NB4 (cell line): ENCODE data around the gene PRR29.

ENCODE experiments used
- MYC ChIP-seq: IDR thresholded peaks from 2 replicates; pipeline ENCODE4 v1.6.1; 2011; ENCODE audit warnings: low read depth, low read length
- POLR2A ChIP-seq: IDR thresholded peaks from 2 replicates; pipeline ENCODE4 v1.6.1; 2011; ENCODE audit warnings: mild to moderate bottlenecking; ENCODE audit not compliant: insufficient read length; ENCODE audit errors: extremely low read depth
- TF ChIP-seq, protein P1 (sequence below): IDR thresholded peaks from one replicate; pipeline ENCODE4 v1.5.1; 2012; ENCODE audit warnings: low read depth, low read length
- TF ChIP-seq, protein P2 (sequence below): IDR thresholded peaks from 2 replicates; pipeline ENCODE4 v1.6.1; 2011; ENCODE audit warnings: low read depth, low read length

DNA sequence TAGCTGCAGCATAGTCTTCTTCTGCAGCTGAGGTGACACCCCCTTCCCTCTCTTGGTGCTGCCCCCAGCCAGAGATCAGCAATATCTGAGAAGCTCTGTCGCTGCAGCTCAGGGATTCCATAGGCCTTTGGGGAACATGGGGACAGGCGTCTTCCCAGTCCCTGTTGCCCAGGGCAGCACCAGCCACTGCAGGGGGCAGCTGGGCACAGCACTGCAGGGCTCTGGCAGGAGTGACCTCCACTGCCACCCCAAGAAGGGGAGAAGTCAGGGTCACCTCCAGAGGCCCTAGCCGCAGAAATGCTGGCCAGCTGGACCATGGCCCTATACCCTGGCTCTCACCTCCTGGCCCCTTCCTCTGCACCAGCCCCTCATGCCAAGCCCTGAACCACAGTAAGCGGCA is 42.4 kb upstream of the PRR29 start:
- TF ChIP-seq, protein P1, sequence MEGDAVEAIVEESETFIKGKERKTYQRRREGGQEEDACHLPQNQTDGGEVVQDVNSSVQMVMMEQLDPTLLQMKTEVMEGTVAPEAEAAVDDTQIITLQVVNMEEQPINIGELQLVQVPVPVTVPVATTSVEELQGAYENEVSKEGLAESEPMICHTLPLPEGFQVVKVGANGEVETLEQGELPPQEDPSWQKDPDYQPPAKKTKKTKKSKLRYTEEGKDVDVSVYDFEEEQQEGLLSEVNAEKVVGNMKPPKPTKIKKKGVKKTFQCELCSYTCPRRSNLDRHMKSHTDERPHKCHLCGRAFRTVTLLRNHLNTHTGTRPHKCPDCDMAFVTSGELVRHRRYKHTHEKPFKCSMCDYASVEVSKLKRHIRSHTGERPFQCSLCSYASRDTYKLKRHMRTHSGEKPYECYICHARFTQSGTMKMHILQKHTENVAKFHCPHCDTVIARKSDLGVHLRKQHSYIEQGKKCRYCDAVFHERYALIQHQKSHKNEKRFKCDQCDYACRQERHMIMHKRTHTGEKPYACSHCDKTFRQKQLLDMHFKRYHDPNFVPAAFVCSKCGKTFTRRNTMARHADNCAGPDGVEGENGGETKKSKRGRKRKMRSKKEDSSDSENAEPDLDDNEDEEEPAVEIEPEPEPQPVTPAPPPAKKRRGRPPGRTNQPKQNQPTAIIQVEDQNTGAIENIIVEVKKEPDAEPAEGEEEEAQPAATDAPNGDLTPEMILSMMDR, result no peak
- TF ChIP-seq POLR2A (no peak), MYC (no peak)
- TF ChIP-seq, protein P2, sequence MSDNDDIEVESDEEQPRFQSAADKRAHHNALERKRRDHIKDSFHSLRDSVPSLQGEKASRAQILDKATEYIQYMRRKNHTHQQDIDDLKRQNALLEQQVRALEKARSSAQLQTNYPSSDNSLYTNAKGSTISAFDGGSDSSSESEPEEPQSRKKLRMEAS, result no peak
